H1 (cell line): ENCODE results near the gene PRMT2. TPM values are rescaled to one million over a fixed set of nuclear protein-coding genes. Genes with fewer than 3 reads are reported as not detected.

Source experiments
- CTCF ChIA-PET: fragments of 300-600 bp; sonication (Branson Sonifier 250); formaldehyde crosslinking; loops from one replicate; lab custom pipeline; 2021; ENCODE audit not compliant: partially characterized antibody; lab: Charles Lee
- POLR2A ChIA-PET: fragments of 300-600 bp; sonication (Branson Sonifier 250); formaldehyde crosslinking; loops from one replicate; lab custom pipeline; 2021; ENCODE audit warnings: inconsistent platforms; ENCODE audit not compliant: partially characterized antibody; lab: Charles Lee
- DNase-seq, 2 experiments: peaks; one replicate each; pipeline versions ENCODE4 v3.0.0 to v3.0.0-alpha.2; 2010 to 2022; ENCODE audit warnings: low spot score in 2 of 2, low read depth in 1 of 2, mixed read lengths in 1 of 2
- FAIRE-seq: peaks from 2 replicates; lab custom pipeline; 2011; peaks lifted over from hg19 to GRCh38; lab: Jason Lieb, UNC
- H2AFZ ChIP-seq: 2 replicates; pipeline ENCODE4 v1.8.1; 2012; ENCODE audit warnings: low read length, inconsistent platforms
- H2AK5ac ChIP-seq: 2 replicates; pipeline ENCODE4 v1.6.1; 2013; ENCODE audit warnings: low read depth, low read length
- H2BK120ac ChIP-seq: replicated peaks from 2 replicates; pipeline ENCODE3; 2013; ENCODE audit warnings: low read depth, low read length, inconsistent platforms
- H2BK12ac ChIP-seq: 2 replicates; pipeline ENCODE4 v1.6.1; 2013; ENCODE audit warnings: low read depth, low read length
- H2BK15ac ChIP-seq: 2 replicates; pipeline ENCODE4 v1.6.1; 2013; ENCODE audit warnings: low read length
- H2BK20ac ChIP-seq: 2 replicates; pipeline ENCODE4 v1.6.1; 2013; ENCODE audit warnings: low read length
- H2BK5ac ChIP-seq: 2 replicates; pipeline ENCODE4 v1.6.1; 2013; ENCODE audit warnings: low read depth, low read length
- H3K14ac ChIP-seq: 2 replicates; pipeline ENCODE4 v1.6.1; 2013; ENCODE audit warnings: inconsistent platforms; ENCODE audit not compliant: insufficient read length
- H3K18ac ChIP-seq: 2 replicates; pipeline ENCODE4 v1.6.1; 2013; ENCODE audit warnings: low read length; ENCODE audit errors: extremely low read depth
- H3K23ac ChIP-seq: 2 replicates; pipeline ENCODE4 v1.6.1; 2013; ENCODE audit warnings: inconsistent platforms; ENCODE audit not compliant: insufficient read length
- H3K23me2 ChIP-seq: 2 replicates; pipeline ENCODE4 v1.6.1; 2013; ENCODE audit warnings: low read depth, low read length
- H3K27ac ChIP-seq: 2 replicates; pipeline ENCODE4 v1.6.1; 2011; ENCODE audit warnings: low read depth, low read length, inconsistent platforms
- H3K27me3 ChIP-seq, 4 experiments: replicated peaks in 1 of 4; 1 replicate in 1 of 4; 2 replicates in 3 of 4; pipeline versions ENCODE4 v1.6.1 to v1.8.1; 2011 to 2013; ENCODE audit warnings: low read length in 3 of 4, mild to moderate bottlenecking in 3 of 4, inconsistent platforms in 2 of 4, mixed read lengths in 2 of 4, moderate library complexity in 1 of 4; ENCODE audit not compliant: control insufficient read depth in 3 of 4, insufficient read depth in 3 of 4; ENCODE audit errors: extremely low read depth in 1 of 4
- H3K36me3 ChIP-seq, 4 experiments: 2 replicates each; pipeline versions ENCODE4 v1.6.1 to v1.8.1; 2011 to 2013; ENCODE audit warnings: mild to moderate bottlenecking in 4 of 4, low read length in 3 of 4, moderate library complexity in 2 of 4, control low read depth in 1 of 4, inconsistent platforms in 1 of 4; ENCODE audit not compliant: insufficient read depth in 4 of 4, control insufficient read depth in 2 of 4
- H3K4ac ChIP-seq: replicated peaks from 2 replicates; pipeline ENCODE3; 2013; ENCODE audit warnings: low read length, low read depth, mixed read lengths, inconsistent platforms; ENCODE audit not compliant: insufficient read length
- H3K4me1 ChIP-seq, 4 experiments: replicated peaks in 1 of 4; 1 replicate in 1 of 4; 2 replicates in 3 of 4; pipeline versions ENCODE4 v1.6.1 to v1.8.1; 2011 to 2013; ENCODE audit warnings: low read length in 3 of 4, inconsistent platforms in 2 of 4, mixed read lengths in 1 of 4; ENCODE audit not compliant: insufficient read depth in 4 of 4, control insufficient read depth in 3 of 4
- H3K4me2 ChIP-seq, 2 experiments: 2 replicates each; pipeline versions ENCODE4 v1.6.1 to v1.8.1; 2011 to 2013; ENCODE audit warnings: low read depth in 2 of 2, low read length in 2 of 2, control low read depth in 1 of 2, inconsistent platforms in 1 of 2, mild to moderate bottlenecking in 1 of 2; ENCODE audit not compliant: insufficient read depth in 1 of 2
- H3K4me3 ChIP-seq, 4 experiments: fragments of 200-600, 300-600 bp in 1 of 4; sonication (generic), shearing (Covaris generic), sonication (Bioruptor Twin) in 1 of 4; 2 replicates each; pipeline versions ENCODE4 v1.5.1 to v1.8.1; 2011 to 2016; ENCODE audit warnings: low read length in 4 of 4, low read depth in 3 of 4, control low read depth in 2 of 4, inconsistent platforms in 2 of 4, mild to moderate bottlenecking in 2 of 4, mixed read lengths in 1 of 4, moderate library complexity in 1 of 4; ENCODE audit not compliant: insufficient read depth in 2 of 4; ENCODE audit errors: extremely low read depth in 1 of 4
- H3K56ac ChIP-seq: replicated peaks from 2 replicates; pipeline ENCODE3; 2013; ENCODE audit warnings: low read depth, mild to moderate bottlenecking, mixed read lengths, low read length, inconsistent platforms; ENCODE audit not compliant: insufficient read length
- H3K79me1 ChIP-seq: 2 replicates; pipeline ENCODE4 v1.6.1; 2013; ENCODE audit warnings: low read depth, low read length, control low read depth
- H3K79me2 ChIP-seq, 2 experiments: 2 replicates each; pipeline versions ENCODE4 v1.6.1 to v1.8.1; 2012 to 2013; ENCODE audit warnings: low read length in 2 of 2, mild to moderate bottlenecking in 2 of 2, inconsistent platforms in 1 of 2; ENCODE audit not compliant: insufficient read depth in 2 of 2, control insufficient read depth in 1 of 2
- H3K9ac ChIP-seq, 4 experiments: replicated peaks in 1 of 4; 1 replicate in 1 of 4; 2 replicates in 3 of 4; pipeline versions ENCODE4 v1.6.1 to v1.8.1; 2011 to 2013; ENCODE audit warnings: low read depth in 3 of 4, low read length in 3 of 4, control low read depth in 2 of 4, mild to moderate bottlenecking in 2 of 4, moderate library complexity in 2 of 4, inconsistent platforms in 1 of 4; ENCODE audit errors: extremely low read depth in 1 of 4
- H3K9me3 ChIP-seq, 2 experiments: 2 replicates each; pipeline versions ENCODE4 v1.6.1 to v1.8.1; 2012 to 2013; ENCODE audit warnings: mild to moderate bottlenecking in 2 of 2, moderate library complexity in 2 of 2, control low read depth in 1 of 2, inconsistent platforms in 1 of 2, low read depth in 1 of 2, low read length in 1 of 2, mixed read lengths in 1 of 2; ENCODE audit not compliant: insufficient read depth in 2 of 2
- H4K20me1 ChIP-seq, 2 experiments: replicated peaks in 1 of 2; 2 replicates each; pipeline versions ENCODE3 to v1.8.1; 2011 to 2013; ENCODE audit warnings: inconsistent platforms in 2 of 2, low read length in 2 of 2, mild to moderate bottlenecking in 1 of 2; ENCODE audit not compliant: insufficient read depth in 2 of 2, control insufficient read depth in 1 of 2
- H4K5ac ChIP-seq: 2 replicates; pipeline ENCODE4 v1.6.1; 2013; ENCODE audit warnings: low read length, low read depth, mixed read lengths, inconsistent platforms; ENCODE audit not compliant: insufficient read length
- H4K8ac ChIP-seq: 2 replicates; pipeline ENCODE4 v1.8.0; 2013; ENCODE audit warnings: mild to moderate bottlenecking, moderate library complexity, low read length, inconsistent platforms; ENCODE audit not compliant: insufficient read depth; ENCODE audit errors: extremely low read depth
- H4K91ac ChIP-seq: replicated peaks from 2 replicates; pipeline ENCODE3; 2013; ENCODE audit warnings: low read length, mixed read lengths, inconsistent platforms; ENCODE audit not compliant: insufficient read length
- CEBPB ChIP-seq: IDR thresholded peaks from 2 replicates; pipeline ENCODE4 v1.6.1; 2012; ENCODE audit warnings: low read depth, low read length
- EZH2 ChIP-seq: fragments of 200-600 bp; sonication (generic); IDR thresholded peaks from 2 replicates; pipeline ENCODE4 v1.7.1; 2012; ENCODE audit warnings: low read depth, mild to moderate bottlenecking, moderate library complexity, low read length, inconsistent platforms; ENCODE audit not compliant: severe bottlenecking
- GTF2F1 ChIP-seq: IDR thresholded peaks from 2 replicates; pipeline ENCODE4 v1.6.1; 2012; ENCODE audit warnings: low read depth, low read length, improper control_type of control experiment, borderline replicate concordance
- HDAC6 ChIP-seq: IDR thresholded peaks from one replicate; pipeline ENCODE4 v1.7.1; 2012; ENCODE audit warnings: low read depth, mild to moderate bottlenecking, inconsistent platforms, low read length, moderate library complexity
- JUN ChIP-seq: IDR thresholded peaks from 2 replicates; pipeline ENCODE4 v1.6.1; 2011; ENCODE audit warnings: low read depth, mild to moderate bottlenecking, improper control_type of control experiment, low read length
- JUND ChIP-seq: IDR thresholded peaks from 2 replicates; pipeline ENCODE4 v1.6.1; 2011; ENCODE audit warnings: mild to moderate bottlenecking, improper control_type of control experiment, low read length
- KDM4A ChIP-seq: IDR thresholded peaks from one replicate; pipeline ENCODE4 v1.7.1; 2012; ENCODE audit warnings: low read depth, mild to moderate bottlenecking, moderate library complexity, low read length, inconsistent platforms; ENCODE audit not compliant: severe bottlenecking
- MAFK ChIP-seq: IDR thresholded peaks from 2 replicates; pipeline ENCODE4 v1.6.1; 2012; ENCODE audit warnings: low read depth, mild to moderate bottlenecking, improper control_type of control experiment, low read length
- POLR2A ChIP-seq, 2 experiments: IDR thresholded peaks; 1 replicate in 1 of 2; 2 replicates in 1 of 2; pipeline ENCODE4 v1.6.1; 2011; ENCODE audit warnings: low read depth in 2 of 2, low read length in 2 of 2, mild to moderate bottlenecking in 2 of 2; ENCODE audit errors: control extremely low read depth in 1 of 2
- RBBP5 ChIP-seq: IDR thresholded peaks from 2 replicates; pipeline ENCODE4 v1.7.1; 2012; ENCODE audit warnings: low read depth, mild to moderate bottlenecking, inconsistent platforms, low read length, moderate library complexity, borderline replicate concordance
- SP1 ChIP-seq: IDR thresholded peaks from 2 replicates; pipeline ENCODE4 v1.6.1; 2011; ENCODE audit warnings: low read depth, low read length
- SP4 ChIP-seq: IDR thresholded peaks from 2 replicates; pipeline ENCODE4 v1.6.1; 2012; ENCODE audit warnings: low read length, inconsistent platforms
- TAF7 ChIP-seq: optimal IDR thresholded peaks from 2 replicates; pipeline ENCODE3; 2011; ENCODE audit warnings: low read depth, mild to moderate bottlenecking, inconsistent platforms, low read length, moderate library complexity, borderline replicate concordance
- WGBS, 2 experiments: shearing (Covaris generic) in 1 of 2; methylation state at CpG; one replicate each; pipeline versions ENCODE4 v1.1.6 to v1.1.7; 2013 to 2015; ENCODE audit warnings: low lambda C conversion rate in 2 of 2, mixed read lengths in 2 of 2, inconsistent platforms in 1 of 2, low coverage in 1 of 2, missing lambda C conversion rate in 1 of 2; ENCODE audit not compliant: insufficient replicate concordance in 2 of 2, insufficient coverage in 1 of 2, insufficient read length in 1 of 2; ENCODE audit errors: extremely low coverage in 1 of 2, missing lambda C conversion rate in 1 of 2; 5-methylcytosine and 5-hydroxymethylcytosine counted together
- polyA plus RNA-seq, 7 experiments: library from polyadenylated mRNA; depleted of rRNA in 3 of 7; stranded (reverse) in 5 of 7; unstranded in 2 of 7; fragments of >200 nt in 5 of 7; fragments of 200-250 nt in 2 of 7; gene quantifications; 1 replicate in 5 of 7; 2 replicates in 1 of 7; 4 replicates in 1 of 7; pipeline versions ENCODE4 v1.2.1 to v1.2.3, GENCODE V29; 2011 to 2013; ENCODE audit warnings: missing spikeins in 2 of 7, mixed read lengths in 2 of 7
- total RNA-seq: library from RNA; stranded (reverse); fragmentation: NEBNext Ultra II Directional; extraction: Animal tissue kit (Norgen Biotek cat#: 25700); gene quantifications from 2 replicates; pipeline ENCODE4 v1.2.1, GENCODE V29; 2021

PRMT2 gene
- total and polyA plus RNA-seq, 2 of the 8 experiments (the other 6 are each of a cell fraction or from before 2014, with no cell fraction given), result 45.8 to 59.2 TPM

DNA sequence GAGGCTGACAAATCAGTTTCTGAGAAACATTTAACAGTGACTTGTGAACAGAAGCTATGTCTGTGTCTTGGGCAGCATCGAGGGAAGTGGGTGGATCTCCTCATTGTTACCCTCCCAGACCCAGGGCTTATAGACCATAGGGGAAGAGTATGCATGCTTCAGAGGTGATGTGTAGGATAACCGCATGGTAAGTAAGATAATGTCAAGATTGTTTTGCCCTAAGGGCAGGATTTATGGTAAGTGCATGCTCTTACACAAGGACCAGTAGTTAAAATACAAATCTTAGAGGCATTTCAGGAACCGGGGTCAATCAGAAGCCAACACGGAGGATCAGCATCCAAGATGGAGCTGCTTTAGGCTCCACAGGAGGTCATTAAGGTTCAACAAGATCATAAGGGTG is 7.7 kb upstream of the PRMT2 start:
- TF ChIP-seq CEBPB (no peak), RBBP5 (no peak), SP1 (no peak), JUND (no peak), KDM4A (no peak), JUN (no peak), TAF7 (no peak), HDAC6 (no peak), EZH2 (no peak), SP4 (no peak), GTF2F1 (no peak), POLR2A (IDR thresholded peaks at IDR 0.05; ENCODE audit: control extremely low read depth in 1 of 2, low read depth in 2 of 2, low read length in 2 of 2) (no peak), MAFK (no peak)
- Histone ChIP-seq H3K23ac (no peak overlapping the region), H2BK120ac (no peak overlapping the region), H3K36me3 (no peaks in the 10 kb centered on the region), H3K27ac (no peak overlapping the region), H3K4me2 (no peak overlapping the region), H2BK12ac (no peak overlapping the region), H2BK5ac (no peak overlapping the region), H2AFZ (no peak overlapping the region), H3K79me2 (no peaks in the 10 kb centered on the region), H3K4me1 (no peaks in the 10 kb centered on the region; a peak in 1 of 7 replicates), H4K91ac (no peak overlapping the region), H3K4me3 (no peak overlapping the region), H2BK20ac (no peak overlapping the region), H4K20me1 (no peaks in the 10 kb centered on the region), H3K4ac (no peak overlapping the region), H3K23me2 (no peaks in the 10 kb centered on the region), H3K9ac (no peak overlapping the region), H3K18ac (no peak overlapping the region), H3K56ac (no peak overlapping the region), H2BK15ac (no peak overlapping the region), H2AK5ac (no peak overlapping the region), H4K5ac (no peak overlapping the region), H4K8ac (no peak overlapping the region), H3K27me3 (no peaks in the 10 kb centered on the region), H3K79me1 (no peaks in the 10 kb centered on the region), H3K14ac (no peak overlapping the region), H3K9me3 (peaks cover 9 to 20% of the 10 kb centered on the region in 2 experiments)
- ChIA-PET POLR2A (interaction anchor here (0.6 to 1.2 kb wide), 2 partner anchors 12 to 26 kb away, joined by 3 to 4 read pairs; no protein-coding TSS in a partner anchor), CTCF (interaction anchor here (1.1 to 1.8 kb wide), 3 partner anchors 7 to 72 kb away, joined by 3 to 4 read pairs (median 3); no protein-coding TSS in a partner anchor)
- 87% methylated on average over 4 of the region's 4 CpGs; no CpG with 5 or more reads in 1 of the 2 experiments for WGBS, 2 experiments
- FAIRE-seq (no peak), DNase-seq (no peak)
